Neuronal stem cell (in vitro differentiated cells): Measurements from ENCODE around the gene TBCC. TPM values are rescaled to one million over a fixed set of nuclear protein-coding genes. Genes with fewer than 3 reads are reported as not detected.

Source experiments
- DNase-seq: peaks from one replicate; pipeline ENCODE4 v3.0.0-alpha.2; 2013; ENCODE audit warnings: low spot score
- H2AFZ ChIP-seq: one replicate; pipeline ENCODE4 v1.6.1; 2013; ENCODE audit warnings: mild to moderate bottlenecking, low read length, inconsistent platforms
- H2AK5ac ChIP-seq: 2 replicates; pipeline ENCODE4 v1.6.1; 2013; ENCODE audit warnings: low read depth, mild to moderate bottlenecking, inconsistent platforms, low read length, moderate library complexity, mixed read lengths
- H2BK120ac ChIP-seq: 2 replicates; pipeline ENCODE4 v1.6.1; 2013; ENCODE audit warnings: low read depth, mild to moderate bottlenecking, inconsistent platforms, low read length, moderate library complexity, mixed read lengths
- H2BK12ac ChIP-seq: one replicate; pipeline ENCODE4 v1.6.1; 2013; ENCODE audit warnings: low read length, inconsistent platforms
- H2BK15ac ChIP-seq: 2 replicates; pipeline ENCODE4 v1.6.1; 2013; ENCODE audit warnings: mild to moderate bottlenecking, low read length, inconsistent platforms, mixed read lengths
- H2BK5ac ChIP-seq: one replicate; pipeline ENCODE4 v1.6.1; 2013; ENCODE audit warnings: inconsistent platforms, mild to moderate bottlenecking, low read length, moderate library complexity
- H3K14ac ChIP-seq: one replicate; pipeline ENCODE4 v1.6.1; 2013; ENCODE audit warnings: low read length, inconsistent platforms
- H3K18ac ChIP-seq: 2 replicates; pipeline ENCODE4 v1.6.1; 2013; ENCODE audit warnings: low read length, inconsistent platforms
- H3K23ac ChIP-seq: 2 replicates; pipeline ENCODE4 v1.6.1; 2013; ENCODE audit warnings: low read depth, mild to moderate bottlenecking, mixed read lengths, low read length, inconsistent platforms; ENCODE audit not compliant: poor library complexity
- H3K27ac ChIP-seq: replicated peaks from 3 replicates; pipeline ENCODE4 v1.5.1; 2013; ENCODE audit warnings: low read length, inconsistent platforms
- H3K27me3 ChIP-seq, 3 experiments: 2 replicates each; pipeline ENCODE4 v1.6.1; 2013; ENCODE audit warnings: low read length in 3 of 3, mild to moderate bottlenecking in 2 of 3, inconsistent platforms in 1 of 3, low read depth in 1 of 3, mixed read lengths in 1 of 3, moderate library complexity in 1 of 3; ENCODE audit not compliant: control insufficient read depth in 3 of 3, insufficient read depth in 3 of 3
- H3K36me3 ChIP-seq, 2 donors: replicated peaks in 1 of 2; 2 replicates each; pipeline ENCODE4 v1.6.1; 2013; ENCODE audit warnings: low read length in 2 of 2; ENCODE audit not compliant: control insufficient read depth in 2 of 2, insufficient read depth in 2 of 2
- H3K4ac ChIP-seq: 2 replicates; pipeline ENCODE4 v1.6.1; 2013; ENCODE audit warnings: inconsistent platforms, mild to moderate bottlenecking, low read length, moderate library complexity
- H3K4me1 ChIP-seq, 2 donors: 1 replicate in 1 of 2; 2 replicates in 1 of 2; pipeline ENCODE4 v1.6.1; 2013; ENCODE audit warnings: low read length in 2 of 2, low read depth in 1 of 2; ENCODE audit not compliant: control insufficient read depth in 2 of 2, insufficient read depth in 1 of 2
- H3K4me2 ChIP-seq: one replicate; pipeline ENCODE4 v1.6.1; 2013; ENCODE audit warnings: mild to moderate bottlenecking, low read length, inconsistent platforms; ENCODE audit not compliant: insufficient read depth, poor library complexity, severe bottlenecking
- H3K4me3 ChIP-seq, 2 donors: 2 replicates each; pipeline ENCODE4 v1.5.1; 2013; ENCODE audit warnings: low read length in 2 of 2, mild to moderate bottlenecking in 2 of 2, inconsistent platforms in 1 of 2, moderate library complexity in 1 of 2
- H3K79me1 ChIP-seq: one replicate; pipeline ENCODE4 v1.6.1; 2013; ENCODE audit warnings: low read depth, mild to moderate bottlenecking, inconsistent platforms, low read length, moderate library complexity
- H3K9ac ChIP-seq: one replicate; pipeline ENCODE4 v1.6.1; 2013; ENCODE audit warnings: mild to moderate bottlenecking, low read depth, low read length, inconsistent platforms; ENCODE audit not compliant: poor library complexity
- H3K9me3 ChIP-seq, 2 donors: replicated peaks in 1 of 2; 2 replicates each; pipeline versions ENCODE3 to v1.6.1; 2013; ENCODE audit warnings: low read length in 2 of 2, mild to moderate bottlenecking in 2 of 2, inconsistent platforms in 1 of 2, low read depth in 1 of 2, mixed read lengths in 1 of 2, moderate library complexity in 1 of 2; ENCODE audit not compliant: control insufficient read depth in 2 of 2, insufficient read depth in 1 of 2
- H4K8ac ChIP-seq: one replicate; pipeline ENCODE4 v1.6.1; 2013; ENCODE audit warnings: low read depth, mild to moderate bottlenecking, inconsistent platforms, low read length, moderate library complexity
- H4K91ac ChIP-seq: one replicate; pipeline ENCODE4 v1.6.1; 2013; ENCODE audit warnings: low read length, low read depth, mild to moderate bottlenecking, inconsistent platforms; ENCODE audit not compliant: poor library complexity
- WGBS, 2 donors: extraction: QIAGEN DNeasy Blood & Tissue Kit; methylation state at CpG; one replicate each; pipeline ENCODE4 v1.1.7; 2013; ENCODE audit warnings: missing lambda C conversion rate in 2 of 2, mixed read lengths in 1 of 2; ENCODE audit not compliant: insufficient read length in 2 of 2, insufficient replicate concordance in 1 of 2; ENCODE audit errors: extremely low coverage in 2 of 2; 5-methylcytosine and 5-hydroxymethylcytosine counted together
- polyA plus RNA-seq, 2 experiments: library from polyadenylated mRNA; stranded (reverse); fragments of 200-250 nt; gene quantifications; one replicate each; pipeline ENCODE4 v1.2.3, GENCODE V29; 2013

TBCC gene, protein sequence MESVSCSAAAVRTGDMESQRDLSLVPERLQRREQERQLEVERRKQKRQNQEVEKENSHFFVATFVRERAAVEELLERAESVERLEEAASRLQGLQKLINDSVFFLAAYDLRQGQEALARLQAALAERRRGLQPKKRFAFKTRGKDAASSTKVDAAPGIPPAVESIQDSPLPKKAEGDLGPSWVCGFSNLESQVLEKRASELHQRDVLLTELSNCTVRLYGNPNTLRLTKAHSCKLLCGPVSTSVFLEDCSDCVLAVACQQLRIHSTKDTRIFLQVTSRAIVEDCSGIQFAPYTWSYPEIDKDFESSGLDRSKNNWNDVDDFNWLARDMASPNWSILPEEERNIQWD
- polyA plus RNA-seq (2013, experiment 1 of 2), result 17.4 TPM
- 17.3 TPM for polyA plus RNA-seq (2013, experiment 2 of 2)

- H3K79me1 ChIP-seq, result peaks cover 9% of the 10 kb centered on the region
- H3K9ac ChIP-seq, result peak within 1 kb of the TSS; percentile 93
- H2BK15ac ChIP-seq, result peak within 1 kb of the TSS; percentile 73
- DNase-seq, result peak; percentile 98
- no peak within 1 kb of the TSS for H2BK12ac ChIP-seq
- H4K8ac ChIP-seq, result no peak within 1 kb of the TSS
- peak within 1 kb of the TSS; percentile 98 for H3K23ac ChIP-seq
- H4K91ac ChIP-seq, result no peak within 1 kb of the TSS
- H3K18ac ChIP-seq, result peak within 1 kb of the TSS; percentile 97
- peak within 1 kb of the TSS; percentile 94 for H3K27ac ChIP-seq
- H3K4me1 ChIP-seq, result peaks cover 3 to 4% of the 10 kb centered on the region in 2 donors
- H3K14ac ChIP-seq, result peak within 1 kb of the TSS; percentile 44
- H2BK120ac ChIP-seq, result peak within 1 kb of the TSS; percentile 81
- H3K27me3 ChIP-seq, result no peaks in the 10 kb centered on the region
- peak within 1 kb of the TSS; percentile 90 for H2BK5ac ChIP-seq
- H2AFZ ChIP-seq, result peak within 1 kb of the TSS; percentile 94
- peak within 1 kb of the TSS; percentile 86 to 95 for H3K4me3 ChIP-seq
- no CpG with 5 or more reads among the region's 57 CpGs for WGBS, 2 donors
- peaks cover 0 to 12% of the 10 kb centered on the region in 2 donors for H3K36me3 ChIP-seq
- H3K9me3 ChIP-seq, result no peaks in the 10 kb centered on the region
- H3K4ac ChIP-seq, result peak within 1 kb of the TSS; percentile 84
- peak within 1 kb of the TSS; percentile 81 for H2AK5ac ChIP-seq
- peak within 1 kb of the TSS; percentile 91 for H3K4me2 ChIP-seq
Measured at GRCh38 chr6:42745640-42746462, at the start of gene TBCC. TBCC (minus strand) TSS chr6:42746103; CDS start chr6:42746073, 30 bp downstream.

GRCh38 chr6:42795651-42796050 is 49.7 kb upstream of the TBCC start:
- H3K4ac ChIP-seq, result no peak overlapping the region
- H3K18ac ChIP-seq, result no peak overlapping the region
- H3K9ac ChIP-seq, result no peak overlapping the region
- H3K4me3 ChIP-seq, result no peak overlapping the region
- no peak overlapping the region for H2BK5ac ChIP-seq
- H3K14ac ChIP-seq, result no peak overlapping the region
- H3K27me3 ChIP-seq, result no peaks in the 10 kb centered on the region
- H2AFZ ChIP-seq, result no peak overlapping the region
- H3K9me3 ChIP-seq, result no peaks in the 10 kb centered on the region
- H4K91ac ChIP-seq, result no peak overlapping the region
- H3K36me3 ChIP-seq, result no peaks in the 10 kb centered on the region
- H2AK5ac ChIP-seq, result no peak overlapping the region
- no CpG with 5 or more reads among the region's 1 CpG for WGBS, 2 donors
- no peak overlapping the region for H3K27ac ChIP-seq
- no peak overlapping the region for H4K8ac ChIP-seq
- H3K79me1 ChIP-seq, result no peaks in the 10 kb centered on the region
- no peak for DNase-seq
- H3K4me1 ChIP-seq, result peaks cover 0 to 2% of the 10 kb centered on the region in 2 donors
- H2BK120ac ChIP-seq, result no peak overlapping the region
- no peak overlapping the region for H3K4me2 ChIP-seq
- no peak overlapping the region for H3K23ac ChIP-seq
- no peak overlapping the region for H2BK15ac ChIP-seq
- no peak overlapping the region for H2BK12ac ChIP-seq

DNA sequence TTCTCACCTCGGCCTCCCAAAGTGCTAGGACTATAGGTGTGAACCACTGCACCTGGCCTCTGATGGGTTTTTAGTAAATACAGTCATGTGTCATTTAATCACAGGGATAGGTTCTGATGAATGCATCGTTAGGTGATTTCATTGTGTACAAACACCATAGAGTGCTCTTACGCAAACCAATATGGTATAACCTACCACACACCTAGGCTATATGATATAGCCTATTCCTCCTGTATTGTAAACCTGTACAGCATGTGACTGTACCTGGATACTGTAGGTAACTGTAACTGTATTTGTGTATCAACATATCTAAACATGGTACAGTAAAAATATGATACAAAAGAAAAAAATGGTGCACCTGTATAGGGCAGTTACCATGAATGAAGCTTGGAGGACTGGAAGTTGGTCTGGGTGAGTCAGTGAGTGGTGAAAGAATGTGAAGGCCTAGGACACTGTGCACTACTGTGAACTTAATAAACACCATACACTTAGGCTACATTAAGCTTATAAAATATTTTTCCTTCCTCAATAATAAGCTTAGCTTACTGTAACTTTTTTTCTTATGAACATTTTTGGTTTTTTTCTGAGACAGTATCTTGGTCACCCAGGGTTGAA is 45.9 kb upstream of the TBCC start:
- no peak overlapping the region for H3K4me3 ChIP-seq
- no peak overlapping the region for H3K27ac ChIP-seq
- H3K9ac ChIP-seq, result no peak overlapping the region
- no peak overlapping the region for H2BK5ac ChIP-seq
- no peak overlapping the region for H4K8ac ChIP-seq
- no peak overlapping the region for H3K4me2 ChIP-seq
- H2BK12ac ChIP-seq, result no peak overlapping the region
- H3K18ac ChIP-seq, result no peak overlapping the region
- no peak overlapping the region for H3K14ac ChIP-seq
- no peak overlapping the region for H3K23ac ChIP-seq
- WGBS, 2 donors, result no CpG with 5 or more reads among the region's 3 CpGs
- H2AK5ac ChIP-seq, result no peak overlapping the region
- peaks cover 0 to 12% of the 10 kb centered on the region in 2 donors for H3K36me3 ChIP-seq
- no peaks in the 10 kb centered on the region for H3K9me3 ChIP-seq
- no peak overlapping the region for H2BK15ac ChIP-seq
- H3K4ac ChIP-seq, result no peak overlapping the region
- H2AFZ ChIP-seq, result no peak overlapping the region
- H3K79me1 ChIP-seq, result peaks cover 2% of the 10 kb centered on the region
- no peaks in the 10 kb centered on the region for H3K27me3 ChIP-seq
- H2BK120ac ChIP-seq, result no peak overlapping the region
- peaks cover 0 to 7% of the 10 kb centered on the region in 2 donors for H3K4me1 ChIP-seq
- no peak overlapping the region for H4K91ac ChIP-seq
- DNase-seq, result no peak
